ENCODE data around the gene IFITM5.

IFITM5 gene

DNA sequence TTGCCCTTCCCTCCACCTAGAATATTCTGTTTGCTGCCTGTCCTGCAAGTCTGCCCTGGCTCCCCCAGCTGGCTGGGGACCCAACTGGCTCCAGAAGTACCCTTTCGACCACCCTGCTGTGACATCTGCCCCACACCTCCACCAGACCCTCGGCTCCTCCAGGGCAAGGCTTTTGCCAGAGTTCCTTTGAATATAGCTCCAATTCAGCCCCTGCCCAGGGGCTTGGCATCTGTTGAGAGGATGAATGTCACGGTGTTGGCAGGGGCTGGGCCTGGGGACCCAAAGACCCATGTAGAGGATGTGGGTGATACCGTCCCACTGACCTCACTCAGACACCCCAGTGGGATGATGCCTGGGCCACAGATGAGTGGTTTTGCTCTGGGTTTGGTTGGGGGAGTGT, 17.2 kb downstream of the IFITM5 start:
- DNase-seq = no peak

GRCh38 chr11:281486-282161, 17.7 kb downstream of the IFITM5 start:
- no peak for DNase-seq

DNA sequence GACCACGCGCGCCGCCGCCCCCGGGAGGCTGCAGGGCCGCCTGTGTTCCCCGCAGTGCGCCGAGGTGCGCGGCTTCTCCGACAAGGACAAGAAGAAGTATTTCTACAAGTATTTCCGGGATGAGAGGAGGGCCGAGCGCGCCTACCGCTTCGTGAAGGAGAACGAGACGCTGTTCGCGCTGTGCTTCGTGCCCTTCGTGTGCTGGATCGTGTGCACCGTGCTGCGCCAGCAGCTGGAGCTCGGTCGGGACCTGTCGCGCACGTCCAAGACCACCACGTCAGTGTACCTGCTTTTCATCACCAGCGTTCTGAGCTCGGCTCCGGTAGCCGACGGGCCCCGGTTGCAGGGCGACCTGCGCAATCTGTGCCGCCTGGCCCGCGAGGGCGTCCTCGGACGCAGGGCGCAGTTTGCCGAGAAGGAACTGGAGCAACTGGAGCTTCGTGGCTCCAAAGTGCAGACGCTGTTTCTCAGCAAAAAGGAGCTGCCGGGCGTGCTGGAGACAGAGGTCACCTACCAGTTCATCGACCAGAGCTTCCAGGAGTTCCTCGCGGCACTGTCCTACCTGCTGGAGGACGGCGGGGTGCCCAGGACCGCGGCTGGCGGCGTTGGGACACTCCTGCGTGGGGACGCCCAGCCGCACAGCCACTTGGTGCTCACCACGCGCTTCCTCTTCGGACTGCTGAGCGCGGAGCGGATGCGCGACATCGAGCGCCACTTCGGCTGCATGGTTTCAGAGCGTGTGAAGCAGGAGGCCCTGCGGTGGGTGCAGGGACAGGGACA, 18.4 kb downstream of the IFITM5 start:
- DNase-seq = no peak

- DNase-seq = peak in 1 of 2 donors; percentile 22
These were observed 19.2 kb downstream of the IFITM5 start for GRCh38 chr11:279966-280705.

GRCh38 chr11:279040-279965, 20.0 kb downstream of the IFITM5 start:
- no peak for DNase-seq

- DNase-seq = no peak
These were observed 21.1 kb downstream of the IFITM5 start, which contains the start of gene NLRP6 for GRCh38 chr11:278001-278951. Gene NLRP6 (plus strand): TSS chr11:278407. CDS start chr11:278570, 163 bp downstream.

- no peak for DNase-seq
These were observed 23.1 kb downstream of the IFITM5 start for GRCh38 chr11:276219-276618.

- DNase-seq = no peak
These were observed 26.5 kb downstream of the IFITM5 start for GRCh38 chr11:272931-273198.

- no peak for DNase-seq
These were observed 27.0 kb downstream of the IFITM5 start for GRCh38 chr11:272195-272930.

DNA sequence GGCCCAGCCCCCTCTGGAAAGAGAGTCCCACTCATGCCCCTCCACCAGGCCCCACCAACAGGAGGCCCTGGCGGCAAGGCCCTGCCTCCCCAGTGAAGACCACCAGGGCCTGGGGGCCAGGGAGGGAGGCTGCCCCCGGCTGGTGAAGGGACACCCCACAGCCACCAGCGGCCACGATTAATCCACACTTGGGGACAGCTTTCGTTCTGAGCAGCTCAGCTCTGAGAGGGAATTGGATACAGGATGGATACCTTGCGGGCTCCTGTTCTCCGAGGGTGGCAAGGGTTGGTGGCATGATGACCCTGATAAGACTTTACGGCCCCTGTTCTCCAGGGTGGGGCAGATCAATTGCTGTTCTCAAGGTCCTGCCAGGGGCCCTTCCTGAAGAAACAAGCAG, 28.0 kb downstream of the IFITM5 start:
- no peak for DNase-seq

DNA sequence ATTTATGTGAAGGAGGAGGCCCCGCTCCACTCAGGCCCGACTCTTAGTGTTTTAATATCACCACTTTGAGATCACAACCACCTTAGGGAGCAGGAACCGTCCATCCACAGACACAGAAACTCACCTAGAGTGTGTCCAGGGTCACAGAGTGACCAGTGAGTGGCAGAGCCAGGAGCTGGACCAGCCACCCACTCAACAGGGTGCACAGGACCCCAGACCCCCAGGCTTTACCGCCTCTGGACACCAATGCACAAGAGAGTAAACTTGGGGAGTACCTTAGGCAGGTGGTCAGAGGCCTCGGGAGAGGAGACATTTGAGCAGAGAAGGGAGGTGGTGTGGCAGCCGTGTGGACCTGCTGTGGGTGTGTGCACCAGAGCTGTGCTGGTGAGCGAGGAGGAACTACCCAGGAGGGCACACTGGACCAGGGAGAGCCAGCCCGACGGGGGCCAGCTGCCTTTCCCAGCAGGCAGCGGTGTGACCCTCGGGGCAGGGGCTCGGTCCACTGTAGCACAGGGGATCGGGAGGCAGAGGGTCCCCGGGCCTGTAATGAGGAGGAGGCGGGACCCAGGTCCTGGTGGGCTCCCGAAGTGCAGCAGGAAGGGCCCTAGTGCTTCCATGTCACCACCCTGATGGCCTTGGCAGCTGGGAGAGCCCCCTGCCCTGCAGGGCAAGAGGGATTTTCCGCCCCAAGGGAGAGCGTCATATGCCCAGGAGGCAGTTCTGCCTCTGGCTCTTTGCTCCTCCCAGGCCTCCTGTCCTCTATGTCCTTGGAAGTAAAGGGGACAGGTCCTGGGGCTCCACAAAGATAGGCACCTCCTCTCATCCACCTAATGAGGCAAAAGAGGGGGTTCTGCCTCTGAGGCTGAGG, 28.6 kb downstream of the IFITM5 start:
- no peak for DNase-seq

DNA sequence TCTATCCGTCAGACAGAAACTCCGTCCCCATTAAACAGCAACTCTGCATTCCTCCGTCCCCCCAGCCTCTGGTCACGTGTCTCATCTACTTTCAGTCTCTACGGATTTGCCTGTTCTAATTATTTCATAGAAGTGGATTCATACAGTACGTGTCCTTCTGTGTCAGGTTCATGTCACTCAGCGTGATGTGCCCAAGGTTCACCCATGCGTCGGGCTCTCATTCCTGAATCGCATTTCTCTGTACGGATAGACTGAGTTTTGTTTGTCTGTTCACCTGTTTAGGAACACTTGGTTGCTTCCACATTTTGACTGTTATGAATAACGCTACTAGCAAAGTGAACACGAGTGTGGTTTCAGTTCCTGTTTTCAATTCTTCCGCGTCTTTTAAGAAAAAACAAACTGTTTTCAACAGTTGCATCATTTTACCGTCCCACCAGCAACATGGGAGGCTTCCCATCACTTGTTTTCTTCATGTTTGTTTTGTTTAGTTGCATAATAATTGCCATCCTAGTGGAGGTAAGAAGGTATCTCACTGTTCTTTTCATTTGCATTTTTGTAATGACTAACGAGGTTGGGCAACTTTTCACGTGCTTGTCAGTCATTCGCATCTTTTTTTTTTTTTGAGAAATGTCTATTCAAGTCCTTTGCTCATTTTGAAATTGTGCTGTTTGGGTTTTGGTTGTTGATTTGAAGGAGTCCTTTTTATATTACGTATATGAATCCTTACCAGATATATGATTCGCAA, 30.0 kb downstream of the IFITM5 start:
- DNase-seq = peak in 1 of 2 donors; percentile 41

- DNase-seq = peak in 1 of 2 donors; percentile 27
These were observed 30.6 kb downstream of the IFITM5 start for GRCh38 chr11:268716-269145.

DNA sequence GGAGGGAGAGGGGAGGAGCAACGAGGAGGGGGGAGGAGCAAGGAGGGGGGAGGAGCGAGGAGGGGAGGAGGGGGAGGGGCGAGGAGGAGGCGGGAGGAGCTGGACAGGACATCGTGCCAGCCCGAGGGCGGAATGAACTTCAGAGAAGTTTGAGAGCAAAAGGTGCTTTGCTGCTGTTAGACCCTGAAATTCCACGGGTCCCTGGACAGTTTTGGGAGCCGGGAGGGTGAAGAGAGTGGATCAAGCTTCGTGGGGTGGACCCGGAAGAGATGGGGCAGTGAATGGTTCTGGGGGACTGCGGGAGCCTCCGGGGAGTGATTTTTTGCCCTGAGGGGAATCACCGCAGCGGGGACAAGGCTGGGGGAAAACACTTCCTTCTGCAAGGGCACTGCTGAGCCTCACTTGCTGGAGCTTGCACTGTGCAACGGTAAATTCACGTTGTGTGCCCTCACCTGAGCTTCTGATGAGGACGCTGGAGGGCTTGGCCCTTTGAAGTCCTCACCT, 31.8 kb downstream of the IFITM5 start:
- peak in 1 of 2 donors; percentile 39 for DNase-seq

DNA sequence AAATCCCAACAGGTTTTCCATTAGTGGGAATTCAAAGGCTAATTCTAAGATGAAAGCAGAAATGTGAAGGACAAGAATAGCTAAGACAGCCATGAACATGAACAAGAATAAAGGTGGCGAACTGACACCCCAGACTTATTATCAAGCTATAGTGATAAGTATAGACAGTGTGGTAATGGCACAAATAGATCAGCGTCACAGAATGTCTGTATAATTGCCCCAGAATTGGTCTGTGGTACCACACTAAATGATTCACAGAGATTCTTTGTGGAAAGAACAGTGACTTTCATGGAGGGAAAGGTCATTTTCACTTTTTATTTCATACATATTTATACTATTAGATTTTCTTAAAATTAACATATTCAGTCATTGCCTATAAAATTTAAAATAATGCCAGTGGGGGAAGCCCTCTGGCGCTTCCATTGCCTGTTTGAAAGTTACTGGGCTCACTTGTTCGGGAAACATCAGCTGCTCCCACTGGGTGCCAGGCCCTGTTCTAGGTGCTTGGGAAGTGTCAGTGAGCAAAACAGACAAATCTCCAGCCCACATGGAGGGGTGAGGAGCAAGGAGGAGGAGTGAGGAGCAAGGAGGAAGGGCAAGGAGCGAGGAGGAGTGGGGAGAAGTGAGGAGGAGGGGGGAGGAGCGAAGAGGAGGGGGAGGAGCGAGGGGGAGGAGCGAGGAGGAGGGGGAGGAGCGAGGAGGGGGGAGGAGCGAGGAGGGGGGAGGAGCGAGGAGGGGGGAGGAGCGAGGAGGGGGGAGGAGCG, 32.5 kb downstream of the IFITM5 start:
- peak in 1 of 2 donors; percentile 19 for DNase-seq

- DNase-seq = no peak
These were observed 37.7 kb downstream of the IFITM5 start for GRCh38 chr11:261624-262023.

DNA sequence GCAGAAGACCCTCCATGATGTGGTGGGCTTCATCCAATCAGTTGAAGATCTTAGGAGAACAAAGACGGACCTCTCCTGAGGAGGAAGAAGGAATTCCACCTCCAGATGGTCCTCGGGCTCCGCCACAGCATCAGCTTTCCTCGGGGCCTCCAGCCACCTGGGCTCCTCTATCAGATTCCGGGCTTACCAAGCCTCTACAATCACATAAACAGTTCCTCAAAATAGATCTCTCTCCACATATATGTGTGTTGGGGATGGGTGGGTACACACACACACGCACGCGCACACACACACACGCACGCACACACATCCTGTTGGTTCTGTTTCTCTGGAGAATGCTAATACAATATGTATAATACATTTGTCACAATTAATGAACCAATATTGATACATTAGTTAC, 39.9 kb downstream of the IFITM5 start:
- DNase-seq = no peak
